HepG2 (cell line): ENCODE results near the gene FITM2. TPM values are rescaled to one million over a fixed set of nuclear protein-coding genes. Genes with fewer than 3 reads are reported as not detected.

ENCODE experiments used
- EP300 ChIP-seq, 3 experiments: sonication (generic) in 1 of 3; formaldehyde crosslinking in 1 of 3; IDR thresholded peaks; 2 replicates each; pipeline versions ENCODE4 v1.5.1 to v1.6.1; 2011 to 2020; ENCODE audit warnings: low read depth in 2 of 3, low read length in 2 of 3, borderline replicate concordance in 1 of 3, improper control_type of control experiment in 1 of 3, mild to moderate bottlenecking in 1 of 3, missing genetic modification reagents in 1 of 3, moderate library complexity in 1 of 3
- HOXA3 ChIP-seq: sonication (generic); formaldehyde crosslinking; IDR thresholded peaks from 2 replicates; pipeline ENCODE4 v1.5.0; 2020; ENCODE audit warnings: missing genetic modification reagents
- HOXA9 ChIP-seq: sonication (generic); formaldehyde crosslinking; IDR thresholded peaks from 2 replicates; pipeline ENCODE4 v1.8.1; 2022; ENCODE audit warnings: missing genetic modification reagents, mild to moderate bottlenecking, moderate library complexity, borderline replicate concordance
- ISL2 ChIP-seq: sonication (generic); formaldehyde crosslinking; IDR thresholded peaks from 2 replicates; pipeline ENCODE4 v1.5.0; 2020; ENCODE audit warnings: missing genetic modification reagents
- MATR3 ChIP-seq: sonication (generic); formaldehyde crosslinking; IDR thresholded peaks from 2 replicates; pipeline ENCODE4 v1.4.0; 2020; ENCODE audit warnings: missing genetic modification reagents
- NCOA5 ChIP-seq: sonication (generic); formaldehyde crosslinking; IDR thresholded peaks from 2 replicates; pipeline ENCODE4 v1.4.0; 2020; ENCODE audit warnings: missing genetic modification reagents
- NR1H2 ChIP-seq: sonication (generic); formaldehyde crosslinking; IDR thresholded peaks from 2 replicates; pipeline ENCODE4 v1.8.1; 2022; ENCODE audit warnings: low read depth, missing genetic modification reagents, borderline replicate concordance
- PPARG ChIP-seq: conservative IDR thresholded peaks from 2 replicates; pipeline ENCODE4 v1.6.1; 2016; ENCODE audit warnings: missing biosample characterization, missing genetic modification reagents
- TMF1 ChIP-seq: sonication (generic); formaldehyde crosslinking; IDR thresholded peaks from 2 replicates; pipeline ENCODE4 v1.8.1; 2022; ENCODE audit warnings: low read depth, missing genetic modification reagents
- ZEB1 ChIP-seq: IDR thresholded peaks from 2 replicates; pipeline ENCODE4 v1.6.1; 2012; ENCODE audit warnings: mild to moderate bottlenecking, low read depth, inconsistent platforms; ENCODE audit not compliant: insufficient replicate concordance
- ZNF234 ChIP-seq: sonication (generic); formaldehyde crosslinking; conservative IDR thresholded peaks from 2 replicates; pipeline ENCODE4 v1.5.1; 2020; ENCODE audit warnings: mild to moderate bottlenecking, missing genetic modification reagents
- ZNF282 ChIP-seq: fragments of 450-650 bp; IDR thresholded peaks from 2 replicates; pipeline ENCODE4 v1.6.1; 2018; ENCODE audit not compliant: partially characterized antibody
- ZNF44 ChIP-seq: sonication (generic); formaldehyde crosslinking; IDR thresholded peaks from 2 replicates; pipeline ENCODE4 v1.5.1; 2020; ENCODE audit warnings: mild to moderate bottlenecking, missing genetic modification reagents
- ZNF501 ChIP-seq: sonication (generic); formaldehyde crosslinking; IDR thresholded peaks from 2 replicates; pipeline ENCODE4 v1.5.1; 2020; ENCODE audit warnings: mild to moderate bottlenecking, moderate library complexity, missing genetic modification reagents
- ZNF547 ChIP-seq: sonication (generic); formaldehyde crosslinking; IDR thresholded peaks from 2 replicates; pipeline ENCODE4 v1.5.1; 2020; ENCODE audit warnings: mild to moderate bottlenecking, missing genetic modification reagents
- ZNF564 ChIP-seq: sonication (generic); formaldehyde crosslinking; IDR thresholded peaks from 2 replicates; pipeline ENCODE4 v1.8.1; 2023; ENCODE audit warnings: mild to moderate bottlenecking, missing genetic modification reagents
- ZNF652 ChIP-seq: IDR thresholded peaks from 2 replicates; pipeline ENCODE4 v1.6.1; 2016; ENCODE audit warnings: low read depth, borderline replicate concordance
- ZNF773 ChIP-seq: sonication (generic); formaldehyde crosslinking; IDR thresholded peaks from 2 replicates; pipeline ENCODE4 v1.4.0; 2020; ENCODE audit warnings: missing genetic modification reagents, borderline replicate concordance
- ZNF792 ChIP-seq: IDR thresholded peaks from 2 replicates; pipeline ENCODE4 v1.6.1; 2016
- ZSCAN21 ChIP-seq: sonication (generic); formaldehyde crosslinking; IDR thresholded peaks from 2 replicates; pipeline ENCODE4 v1.8.0; 2022; ENCODE audit warnings: mild to moderate bottlenecking, missing genetic modification reagents, moderate library complexity, borderline replicate concordance
- polyA plus RNA-seq, 8 experiments: library from polyadenylated mRNA; depleted of rRNA in 3 of 8; stranded (reverse) in 7 of 8; unstranded in 1 of 8; fragments of >200 nt; fragmentation: Illumina TruSeq in 4 of 8; extraction: Trizol in 4 of 8; gene quantifications; 2 replicates each; pipeline versions ENCODE4 v1.2.1 to v1.2.3, GENCODE V29; 2011 to 2016; ENCODE audit warnings: low read depth in 4 of 8, missing spikeins in 1 of 8, mixed read lengths in 1 of 8; ENCODE audit not compliant: insufficient read depth in 1 of 8
- total RNA-seq, 5 experiments: library from RNA; depleted of rRNA; stranded (reverse); fragments of >200 nt; fragmentation: Illumina TruSeq; extraction: Trizol; gene quantifications; 2 replicates each; pipeline ENCODE4 v1.2.3, GENCODE V29; 2016; ENCODE audit warnings: low read depth in 1 of 5
- TF ChIP-seq, protein P1 (sequence below): sonication (generic); formaldehyde crosslinking; conservative IDR thresholded peaks from 2 replicates; pipeline ENCODE4 v1.5.0; 2020; ENCODE audit warnings: missing genetic modification reagents

FITM2 gene
- total and polyA plus RNA-seq, 2 of the 13 experiments (the other 11 are each of a cell fraction or from before 2014, with no cell fraction given) = 9.6 to 24.5 TPM

DNA sequence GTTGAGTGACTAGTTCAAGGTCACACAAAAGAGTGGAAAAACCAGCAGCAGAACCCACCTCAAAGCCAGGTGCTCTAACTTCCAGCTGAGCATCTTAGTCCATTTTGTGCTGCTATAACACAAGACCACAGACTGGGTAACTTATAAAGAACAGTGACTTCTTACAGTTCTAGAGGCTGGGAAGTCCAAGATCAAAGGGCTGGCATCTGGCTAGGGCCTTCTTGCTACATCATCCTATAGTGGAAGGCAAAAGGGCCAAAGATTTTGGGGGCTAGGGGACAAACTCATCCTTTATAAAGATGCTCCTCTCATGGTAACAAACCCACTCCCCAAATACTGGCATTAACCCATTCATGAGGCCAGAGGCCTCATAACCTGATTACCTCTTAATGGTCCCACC, 9.7 kb downstream of the FITM2 start (continued):
- TF ChIP-seq EP300 (IDR thresholded peaks at IDR 0.05; ENCODE audit: low read depth in 2 of 2, low read length in 2 of 2) (no peak), EP300 (CRISPR knock-in tag; IDR thresholded peaks at IDR 0.05; ENCODE audit: borderline replicate concordance) (no peak), ZNF234 (CRISPR knock-in tag) (no peak), HOXA3 (CRISPR knock-in tag) (no peak), NCOA5 (CRISPR knock-in tag) (no peak), ZNF44 (CRISPR knock-in tag) (peak; percentile 34; the same call in 1 of the 2 replicates), ISL2 (no peak), ZNF792 (CRISPR knock-in tag) (0 out of 2 replicates have a peak, but pooled peaks have one; percentile 3), ZSCAN21 (CRISPR knock-in tag) (no peak), ZEB1 (no peak), ZNF564 (CRISPR knock-in tag) (peak; percentile 100), TMF1 (CRISPR knock-in tag) (no peak), ZNF282 (no peak), HOXA9 (CRISPR knock-in tag) (no peak), NR1H2 (CRISPR knock-in tag) (no peak), MATR3 (CRISPR knock-in tag) (no peak), ZNF501 (CRISPR knock-in tag) (no peak), ZNF773 (CRISPR knock-in tag) (no peak), ZNF652 (CRISPR knock-in tag) (no peak), PPARG (CRISPR knock-in tag) (no peak), ZNF547 (CRISPR knock-in tag) (0 out of 2 replicates have a peak, but pooled peaks have one; percentile 47)
- TF ChIP-seq, protein P1, sequence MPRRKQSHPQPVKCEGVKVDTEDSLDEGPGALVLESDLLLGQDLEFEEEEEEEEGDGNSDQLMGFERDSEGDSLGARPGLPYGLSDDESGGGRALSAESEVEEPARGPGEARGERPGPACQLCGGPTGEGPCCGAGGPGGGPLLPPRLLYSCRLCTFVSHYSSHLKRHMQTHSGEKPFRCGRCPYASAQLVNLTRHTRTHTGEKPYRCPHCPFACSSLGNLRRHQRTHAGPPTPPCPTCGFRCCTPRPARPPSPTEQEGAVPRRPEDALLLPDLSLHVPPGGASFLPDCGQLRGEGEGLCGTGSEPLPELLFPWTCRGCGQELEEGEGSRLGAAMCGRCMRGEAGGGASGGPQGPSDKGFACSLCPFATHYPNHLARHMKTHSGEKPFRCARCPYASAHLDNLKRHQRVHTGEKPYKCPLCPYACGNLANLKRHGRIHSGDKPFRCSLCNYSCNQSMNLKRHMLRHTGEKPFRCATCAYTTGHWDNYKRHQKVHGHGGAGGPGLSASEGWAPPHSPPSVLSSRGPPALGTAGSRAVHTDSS (CRISPR knock-in tag) = no peak
